Measurements from ENCODE around the gene C15orf39.

C15orf39 gene

DNA sequence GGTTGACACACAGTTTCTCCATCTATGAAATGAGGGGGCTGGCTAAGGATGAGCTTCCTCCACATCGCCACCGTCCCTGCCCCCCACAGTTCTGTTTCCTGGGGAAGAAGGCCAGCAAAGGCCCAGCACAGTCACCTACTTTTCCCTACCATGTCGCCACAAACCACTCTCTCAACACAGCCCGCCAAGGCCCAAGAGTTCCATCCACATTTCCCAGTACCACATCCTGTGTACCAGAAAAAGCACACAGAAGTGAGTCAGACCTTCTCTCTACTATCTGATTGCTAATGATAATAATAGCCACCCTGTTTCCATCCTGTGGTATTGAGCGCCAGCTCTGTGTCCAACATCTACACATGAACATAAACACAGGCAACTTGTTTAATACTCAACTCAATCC is 30.3 kb upstream of the C15orf39 start:
- DNase-seq (ENCODE audit: low read depth in 2 of 3, low spot score in 1 of 3): peak in 2 of 3 donors; percentile 6 to 45

- no peak for DNase-seq (ENCODE audit: low read depth in 2 of 3, low spot score in 1 of 3)
Observed at GRCh38 chr15:75172284-75172820, 29.3 kb upstream of the C15orf39 start.

GRCh38 chr15:75174102-75174501 is 27.6 kb upstream of the C15orf39 start:
- DNase-seq (ENCODE audit: low read depth in 2 of 3, low spot score in 1 of 3): no peak

DNA sequence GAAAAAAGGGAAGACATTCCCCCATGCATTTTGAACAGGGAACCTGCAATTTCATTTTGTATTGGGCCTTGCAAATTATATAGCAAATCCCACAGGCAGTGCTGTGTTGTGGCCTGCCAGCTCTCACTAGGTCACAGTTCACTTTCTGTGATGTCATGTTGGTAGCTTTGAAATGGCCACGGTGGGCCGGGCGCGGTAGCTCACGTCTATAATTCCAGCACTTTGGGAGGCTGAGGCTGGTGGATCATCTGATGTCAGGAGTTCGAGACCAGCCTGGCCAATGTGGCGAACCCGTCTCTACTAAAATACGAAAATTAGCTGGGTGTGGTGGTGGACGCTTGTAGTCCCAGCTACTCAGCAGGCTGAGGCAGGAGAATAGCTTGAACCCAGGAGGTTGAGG is 27.0 kb upstream of the C15orf39 start:
- no peak for DNase-seq (ENCODE audit: low read depth in 2 of 3, low spot score in 1 of 3)

DNA sequence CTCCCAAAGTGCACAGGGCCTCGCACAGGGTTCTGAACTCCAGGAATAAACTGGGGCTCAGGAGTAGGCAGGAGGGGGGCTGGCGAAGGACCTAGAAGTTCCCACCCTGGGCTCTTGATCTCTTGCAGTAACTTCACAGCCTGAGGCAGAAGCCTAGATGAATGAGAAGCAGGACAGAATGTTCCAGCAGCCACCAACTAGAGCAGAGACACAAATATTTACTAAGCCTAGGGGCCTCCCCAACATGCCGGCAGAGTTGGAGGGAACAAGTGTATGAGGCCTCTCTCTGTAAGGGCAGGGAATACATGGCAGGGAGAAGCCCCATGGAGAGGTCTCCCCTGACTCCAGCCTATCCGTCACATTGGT is 25.3 kb upstream of the C15orf39 start:
- DNase-seq (ENCODE audit: low read depth in 2 of 3, low spot score in 1 of 3): no peak

DNA sequence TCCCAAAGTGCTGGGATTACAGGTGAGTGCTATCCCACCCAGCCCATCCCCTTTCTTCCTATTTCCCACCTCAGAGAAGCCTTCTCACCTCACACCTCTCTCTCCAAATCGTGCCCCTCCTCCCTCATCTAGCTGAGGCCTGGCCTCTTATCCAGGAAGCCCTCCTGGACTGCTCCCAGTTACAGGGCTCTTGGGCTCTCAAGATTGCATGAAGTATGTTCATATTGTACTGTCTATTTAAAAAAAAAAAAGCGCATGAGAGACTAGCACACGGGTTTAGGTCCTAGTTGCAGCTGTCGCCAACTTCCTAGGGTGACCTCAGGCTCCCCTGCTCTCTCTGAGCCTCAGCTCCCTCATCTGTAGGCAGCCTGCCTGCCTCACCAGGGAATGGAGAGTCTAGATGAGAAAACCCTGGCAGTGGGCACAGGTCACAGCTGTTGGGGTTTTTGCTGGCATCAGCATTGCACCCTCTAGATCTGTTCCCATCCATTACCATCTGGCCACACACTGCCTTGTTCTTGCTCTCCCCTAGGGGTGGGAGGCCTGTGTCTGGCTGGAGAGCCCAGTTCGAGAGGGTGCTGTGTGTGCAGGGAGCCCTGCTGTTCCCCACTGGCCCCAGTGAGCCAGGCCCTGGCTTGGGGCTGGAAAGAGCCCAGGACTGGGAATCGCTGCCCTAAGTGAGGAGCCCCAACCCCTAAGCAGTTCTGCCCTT is 24.2 kb upstream of the C15orf39 start:
- no peak for DNase-seq (ENCODE audit: low read depth in 2 of 3, low spot score in 1 of 3)

- DNase-seq (ENCODE audit: low read depth in 2 of 3, low spot score in 1 of 3): no peak
Observed at GRCh38 chr15:75178171-75178937, 23.3 kb upstream of the C15orf39 start.

DNA sequence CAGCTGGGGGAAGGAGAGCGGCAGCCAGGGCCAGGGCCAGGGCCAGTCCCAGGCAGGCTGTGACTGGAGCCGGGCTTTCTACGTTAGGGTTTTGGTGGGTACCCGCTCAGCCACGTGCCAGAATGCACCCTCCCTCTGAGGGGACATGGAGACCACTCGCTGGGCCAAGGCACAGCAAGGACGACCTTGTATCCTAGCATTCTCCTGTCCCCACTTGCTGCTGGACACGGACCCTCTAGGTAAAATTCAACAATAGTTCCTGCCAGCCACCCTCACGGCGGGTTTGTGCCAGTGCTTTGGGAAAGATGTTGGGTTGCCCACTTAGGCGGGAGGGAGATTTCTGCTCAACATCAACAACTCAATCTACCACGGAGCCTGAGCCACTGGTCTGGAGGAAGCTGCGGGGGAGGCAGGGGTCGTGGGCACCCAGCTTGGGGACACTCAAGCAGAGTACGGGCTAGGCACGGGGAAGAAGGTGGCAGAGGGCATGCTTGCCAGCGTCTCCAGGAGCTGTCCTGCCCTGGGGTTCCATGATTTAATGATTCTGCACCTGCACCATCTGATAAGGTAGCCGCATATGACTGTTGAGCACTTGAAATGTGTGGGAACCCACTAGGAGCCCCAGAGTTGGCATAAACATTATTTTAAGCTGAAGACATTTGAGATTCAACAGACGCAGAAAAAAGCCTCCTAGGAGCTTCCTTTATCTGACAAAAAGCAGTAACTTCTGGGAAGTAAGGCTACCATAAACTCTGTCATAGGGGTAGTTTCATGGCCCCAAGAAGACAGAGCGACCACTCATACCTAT is 22.5 kb upstream of the C15orf39 start:
- no peak for DNase-seq (ENCODE audit: low read depth in 2 of 3, low spot score in 1 of 3)

DNA sequence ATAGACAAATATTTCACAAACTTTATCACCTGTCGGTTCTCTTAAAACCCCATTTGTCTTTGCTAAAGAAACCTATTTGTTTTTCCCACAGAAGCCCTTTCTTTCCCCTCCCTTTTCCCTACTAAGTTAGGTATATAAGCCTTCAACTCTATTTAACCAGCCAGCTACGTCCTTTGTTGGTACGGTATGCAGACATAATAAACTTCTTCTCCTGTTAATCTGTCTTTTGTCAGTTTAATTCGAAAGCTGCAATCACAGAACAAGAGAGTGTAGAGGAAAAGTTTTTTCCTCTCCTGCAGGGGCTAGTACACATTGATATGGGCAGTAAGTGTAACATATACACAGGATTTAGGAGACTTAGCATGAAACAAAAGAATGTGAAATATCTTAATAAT is 21.9 kb upstream of the C15orf39 start:
- no peak for DNase-seq (ENCODE audit: low read depth in 2 of 3, low spot score in 1 of 3)

DNA sequence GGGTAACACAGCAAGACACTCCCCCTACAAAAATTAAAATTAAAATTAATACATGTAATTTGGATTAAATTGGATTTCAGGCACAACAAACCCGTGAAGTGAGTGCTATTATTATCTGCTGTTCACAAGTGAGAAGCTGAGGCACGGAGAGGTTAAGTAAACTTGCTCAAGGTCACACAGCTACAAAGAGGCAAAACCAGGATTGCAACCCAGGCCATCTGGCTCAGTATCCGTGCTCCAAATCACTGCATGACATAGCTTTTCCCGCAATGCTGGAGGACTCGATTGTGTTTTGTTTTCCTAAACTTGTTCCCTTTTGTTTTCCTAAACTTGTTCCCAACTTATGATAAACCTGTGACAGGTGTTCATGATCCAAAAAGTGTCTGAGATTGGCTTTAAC is 19.9 kb upstream of the C15orf39 start:
- DNase-seq (ENCODE audit: low read depth in 2 of 3, low spot score in 1 of 3): no peak

DNA sequence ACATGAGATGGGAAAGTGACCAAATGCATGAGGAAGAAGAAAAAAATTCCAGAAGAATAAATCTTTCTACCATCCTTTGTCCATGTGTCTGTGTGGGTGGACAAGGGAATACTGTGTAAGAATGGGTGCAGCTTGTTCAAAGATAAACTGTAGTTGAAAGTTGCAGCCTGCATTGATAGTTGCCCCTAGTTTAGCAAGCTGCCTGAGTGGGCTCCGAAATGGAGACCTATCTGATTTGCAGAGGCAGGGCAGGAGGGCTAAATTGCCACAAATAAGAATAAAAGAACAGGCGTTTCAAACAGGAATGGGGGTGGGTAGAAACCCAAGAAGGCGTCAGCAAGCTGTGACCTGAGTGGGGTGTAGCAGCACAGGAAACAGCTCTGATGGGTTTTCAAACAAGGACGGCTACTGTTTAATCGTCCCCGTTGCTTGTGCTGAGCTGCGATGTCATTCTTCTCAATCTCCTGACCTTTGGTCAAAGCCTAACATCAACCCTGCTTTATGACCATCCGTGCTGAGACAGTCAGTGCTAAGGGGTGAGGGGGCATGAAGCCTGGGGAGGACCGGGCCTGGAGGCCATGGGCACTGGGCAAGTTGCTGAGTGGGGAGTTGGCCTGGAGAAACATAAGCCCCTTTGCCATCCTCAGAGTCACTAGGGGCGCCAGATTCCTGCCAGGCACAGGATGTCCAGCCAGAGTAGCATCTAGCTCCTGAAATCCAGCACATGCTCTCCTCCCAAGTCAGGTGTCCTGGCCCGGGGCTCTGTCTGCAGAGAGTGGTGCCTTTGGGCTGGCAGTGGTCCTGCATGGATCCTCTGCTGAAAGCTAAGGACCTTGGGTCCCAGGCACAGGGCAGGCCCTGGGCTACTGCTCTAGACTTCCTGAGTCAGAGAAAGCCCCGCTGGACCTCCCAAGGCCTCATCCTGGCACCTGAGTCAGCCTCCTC is 19.2 kb upstream of the C15orf39 start:
- no peak for DNase-seq (ENCODE audit: low read depth in 2 of 3, low spot score in 1 of 3)

- no peak for DNase-seq (ENCODE audit: low read depth in 2 of 3, low spot score in 1 of 3)
Observed at GRCh38 chr15:75185271-75186029, 16.2 kb upstream of the C15orf39 start.

- no peak for DNase-seq (ENCODE audit: low read depth in 2 of 3, low spot score in 1 of 3)
Observed at GRCh38 chr15:75186044-75186443, 15.6 kb upstream of the C15orf39 start.

DNA sequence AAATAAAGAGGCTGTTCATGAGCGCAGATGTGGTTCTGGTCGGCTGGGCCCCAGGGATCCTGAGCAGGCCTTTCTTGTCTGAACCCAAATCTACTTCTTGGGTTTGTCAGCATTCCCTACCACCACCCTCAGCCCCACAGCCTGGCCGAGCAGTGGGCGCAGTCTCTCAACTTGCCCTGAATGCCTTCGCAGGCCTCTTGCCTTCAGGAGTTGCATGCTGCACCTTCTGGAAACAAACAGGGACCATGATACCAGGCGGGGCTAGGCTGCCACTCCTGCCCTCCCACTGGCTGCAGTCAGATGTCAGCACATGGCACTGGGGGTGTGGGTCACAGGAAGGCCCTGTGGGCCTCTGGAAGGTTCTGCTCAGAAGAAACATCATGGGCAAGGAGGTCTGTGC is 13.2 kb upstream of the C15orf39 start:
- DNase-seq (ENCODE audit: low read depth in 2 of 3, low spot score in 1 of 3): no peak

GRCh38 chr15:75191235-75191634 is 10.4 kb upstream of the C15orf39 start:
- DNase-seq (ENCODE audit: low read depth in 2 of 3, low spot score in 1 of 3): no peak

GRCh38 chr15:75192307-75192706 is 9.4 kb upstream of the C15orf39 start:
- no peak for DNase-seq (ENCODE audit: low read depth in 2 of 3, low spot score in 1 of 3)

GRCh38 chr15:75193272-75193671 is 8.4 kb upstream of the C15orf39 start:
- DNase-seq (ENCODE audit: low read depth in 2 of 3, low spot score in 1 of 3): no peak

DNA sequence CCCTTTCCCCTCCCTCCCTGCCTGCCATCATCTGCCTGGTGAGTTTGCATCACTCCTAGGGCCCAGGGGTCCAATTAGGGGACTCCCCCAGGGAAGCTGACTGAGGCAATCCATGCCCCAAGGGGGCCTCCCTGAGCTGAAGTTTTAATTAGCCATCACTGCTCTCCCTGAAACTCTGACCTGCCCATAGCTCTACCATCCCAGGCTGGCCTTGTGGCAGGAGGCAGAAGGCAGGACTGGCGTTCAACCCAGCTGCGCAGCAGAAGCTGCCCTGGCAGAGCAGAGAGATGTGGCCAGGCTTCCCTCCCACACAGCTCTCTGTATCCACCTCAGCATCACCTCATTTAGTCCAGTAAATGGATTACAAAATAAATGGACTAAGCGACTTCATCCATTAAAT is 7.7 kb upstream of the C15orf39 start:
- DNase-seq (ENCODE audit: low read depth in 2 of 3, low spot score in 1 of 3): no peak

DNA sequence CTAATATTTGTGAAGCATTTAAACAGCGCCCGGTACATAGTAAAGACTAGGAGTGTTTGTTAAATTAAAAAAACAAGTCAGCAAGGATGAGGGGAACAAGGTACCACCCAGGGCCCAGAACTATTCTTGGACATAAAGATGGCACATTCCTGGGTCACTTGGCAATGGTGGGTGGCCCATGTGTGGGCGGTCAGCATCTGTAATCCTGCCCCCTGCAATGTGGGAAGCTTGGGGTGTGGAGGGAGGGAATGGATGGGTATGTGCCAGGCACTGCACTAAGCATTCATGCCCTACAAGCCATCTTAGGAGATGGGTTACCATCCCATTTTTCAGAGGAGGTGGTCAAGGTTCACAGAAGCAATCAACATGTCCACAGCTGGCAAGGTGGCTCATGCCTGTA is 7.3 kb upstream of the C15orf39 start:
- no peak for DNase-seq (ENCODE audit: low read depth in 2 of 3, low spot score in 1 of 3)
